Neural progenitor cell (in vitro differentiated cells): ENCODE data around the gene LARGE2. TPM values are rescaled to one million over a fixed set of nuclear protein-coding genes. Genes with fewer than 3 reads are reported as not detected.
A peak's percentile ranks its signal among the peaks of the same experiment; 100 is the strongest.

Source experiments
- DNase-seq: peaks from one replicate; pipeline ENCODE4 v3.0.0-alpha.2; 2016; ENCODE audit warnings: low spot score
- H2AFZ ChIP-seq: fragments of 200-600 bp; sonication (generic); replicated peaks from 2 replicates; pipeline ENCODE4 v1.6.1; 2016; ENCODE audit warnings: antibody characterized with exemption
- H3F3A ChIP-seq: fragments of 200-600 bp; sonication (generic); 2 replicates; pipeline ENCODE4 v1.6.1; 2016; ENCODE audit warnings: antibody characterized with exemption, low read depth
- H3K27ac ChIP-seq: fragments of 200-600 bp; sonication (generic); 2 replicates; pipeline ENCODE4 v1.5.1; 2016; ENCODE audit warnings: mild to moderate bottlenecking
- H3K27me3 ChIP-seq: fragments of 200-600 bp; sonication (generic); 2 replicates; pipeline ENCODE4 v1.6.1; 2016; ENCODE audit warnings: mild to moderate bottlenecking, moderate library complexity
- H3K36me3 ChIP-seq: fragments of 200-600 bp; sonication (generic); 2 replicates; pipeline ENCODE4 v1.5.1; 2016
- H3K4me1 ChIP-seq: fragments of 200-600 bp; sonication (generic); 2 replicates; pipeline ENCODE4 v1.6.1; 2016; ENCODE audit warnings: mixed run types
- H3K4me2 ChIP-seq: fragments of 200-600 bp; sonication (generic); 2 replicates; pipeline ENCODE4 v1.6.1; 2016
- H3K4me3 ChIP-seq: fragments of 200-600 bp; sonication (generic); 2 replicates; pipeline ENCODE4 v1.5.1; 2016
- H3K79me2 ChIP-seq: fragments of 200-600 bp; sonication (generic); 2 replicates; pipeline ENCODE4 v1.6.1; 2016; ENCODE audit warnings: low read depth
- H3K9ac ChIP-seq: fragments of 200-600 bp; sonication (generic); 2 replicates; pipeline ENCODE4 v1.6.1; 2016
- H3K9me3 ChIP-seq: fragments of 200-600 bp; sonication (generic); 2 replicates; pipeline ENCODE4 v1.5.1; 2016; ENCODE audit warnings: low read depth
- H4K20me1 ChIP-seq: fragments of 200-600 bp; sonication (generic); 2 replicates; pipeline ENCODE4 v1.6.1; 2016; ENCODE audit warnings: low read depth
- H3K27ac Mint-ChIP-seq: 3 replicates; pipeline ENCODE4 v1.8.0; 2021; ENCODE audit warnings: mixed read lengths
- H3K27me3 Mint-ChIP-seq: 2 replicates; pipeline ENCODE4 v1.8.0; 2022; ENCODE audit warnings: low read depth, mild to moderate bottlenecking, inconsistent platforms, moderate library complexity, mixed read lengths; ENCODE audit not compliant: insufficient read depth
- H3K36me3 Mint-ChIP-seq: 3 replicates; pipeline ENCODE4 v1.8.0; 2021; ENCODE audit warnings: mixed read lengths
- H3K4me1 Mint-ChIP-seq: 3 replicates; pipeline ENCODE4 v1.8.0; 2021; ENCODE audit warnings: mixed read lengths
- H3K4me3 Mint-ChIP-seq: 3 replicates; pipeline ENCODE4 v1.8.0; 2021; ENCODE audit warnings: mild to moderate bottlenecking, moderate library complexity, mixed read lengths
- H3K9me3 Mint-ChIP-seq: 3 replicates; pipeline ENCODE4 v1.8.0; 2020; ENCODE audit warnings: mixed read lengths
- EZH2 ChIP-seq: fragments of 200-600 bp; sonication (generic); IDR thresholded peaks from 2 replicates; pipeline ENCODE4 v1.6.1; 2017; ENCODE audit warnings: antibody characterized with exemption, mild to moderate bottlenecking, moderate library complexity
- EZH2phosphoT487 ChIP-seq: fragments of 200-600 bp; sonication (generic); IDR thresholded peaks from 2 replicates; pipeline ENCODE4 v1.6.1; 2017; ENCODE audit warnings: antibody characterized with exemption
- total RNA-seq: library from RNA; depleted of rRNA; stranded (reverse); fragments of >200 nt; gene quantifications from 2 replicates; pipeline ENCODE4 v1.2.3, GENCODE V29; 2015; ENCODE audit warnings: low replicate concordance
- TF ChIP-seq, protein P1 (sequence below): fragments of 200-600 bp; sonication (generic); IDR thresholded peaks from 2 replicates; pipeline ENCODE4 v1.5.1; 2017; ENCODE audit warnings: antibody characterized with exemption, mild to moderate bottlenecking

Gene LARGE2
- total RNA-seq, 1 donor from 2014 or later = 5.0 TPM

DNA sequence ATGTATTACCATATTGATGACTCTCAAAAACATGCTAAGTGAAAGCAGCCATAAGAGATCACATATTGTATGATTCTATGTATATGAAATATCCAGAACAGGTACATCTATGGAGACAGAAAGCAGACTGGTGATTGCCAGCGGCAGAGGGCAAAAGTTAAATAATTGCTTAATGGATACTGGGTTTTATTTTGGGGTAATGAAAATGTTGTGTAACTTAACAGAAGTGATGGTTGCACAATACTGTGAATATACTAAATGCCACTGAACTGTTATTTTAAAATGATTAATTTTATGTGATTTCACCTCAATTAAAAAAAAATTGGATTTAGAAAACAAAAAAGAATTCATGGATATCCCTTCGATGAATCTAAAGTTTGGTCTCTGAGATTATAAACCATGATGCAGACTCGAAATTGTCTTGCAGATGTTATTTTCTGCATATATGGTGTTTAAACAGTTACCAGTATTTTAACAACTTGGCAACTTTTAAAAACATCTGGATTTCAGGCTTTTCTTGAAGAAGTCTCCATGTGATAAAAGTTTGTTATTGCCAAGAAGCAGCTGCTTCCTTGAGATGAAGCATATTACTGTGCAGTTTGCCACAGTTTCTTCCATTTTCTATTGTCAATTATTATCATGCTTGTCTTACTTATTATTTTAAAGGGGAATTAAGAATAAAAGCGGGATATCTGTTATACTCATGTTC lies 38.1 kb downstream of the LARGE2 start:
- Histone ChIP-seq H3K27me3 (no peaks in the 10 kb centered on the region), H3K4me1 (no peaks in the 10 kb centered on the region), H3K9me3 (no peaks in the 10 kb centered on the region), H3K4me2 (no peak overlapping the region), H3F3A (no peaks in the 10 kb centered on the region), H3K4me3 (no peak overlapping the region), H3K27ac (no peak overlapping the region), H3K79me2 (no peaks in the 10 kb centered on the region), H2AFZ (no peak overlapping the region), H4K20me1 (no peaks in the 10 kb centered on the region), H3K9ac (no peak overlapping the region), H3K36me3 (peaks cover 15% of the 10 kb centered on the region)
- Mint-ChIP-seq H3K27ac (no peak overlapping the region), H3K27me3 (no peaks in the 10 kb centered on the region), H3K36me3 (peaks cover 29% of the 10 kb centered on the region), H3K4me3 (no peak overlapping the region), H3K4me1 (no peaks in the 10 kb centered on the region), H3K9me3 (no peaks in the 10 kb centered on the region)
- DNase-seq = no peak
- TF ChIP-seq EZH2phosphoT487 = no peak
- TF ChIP-seq, protein P1, sequence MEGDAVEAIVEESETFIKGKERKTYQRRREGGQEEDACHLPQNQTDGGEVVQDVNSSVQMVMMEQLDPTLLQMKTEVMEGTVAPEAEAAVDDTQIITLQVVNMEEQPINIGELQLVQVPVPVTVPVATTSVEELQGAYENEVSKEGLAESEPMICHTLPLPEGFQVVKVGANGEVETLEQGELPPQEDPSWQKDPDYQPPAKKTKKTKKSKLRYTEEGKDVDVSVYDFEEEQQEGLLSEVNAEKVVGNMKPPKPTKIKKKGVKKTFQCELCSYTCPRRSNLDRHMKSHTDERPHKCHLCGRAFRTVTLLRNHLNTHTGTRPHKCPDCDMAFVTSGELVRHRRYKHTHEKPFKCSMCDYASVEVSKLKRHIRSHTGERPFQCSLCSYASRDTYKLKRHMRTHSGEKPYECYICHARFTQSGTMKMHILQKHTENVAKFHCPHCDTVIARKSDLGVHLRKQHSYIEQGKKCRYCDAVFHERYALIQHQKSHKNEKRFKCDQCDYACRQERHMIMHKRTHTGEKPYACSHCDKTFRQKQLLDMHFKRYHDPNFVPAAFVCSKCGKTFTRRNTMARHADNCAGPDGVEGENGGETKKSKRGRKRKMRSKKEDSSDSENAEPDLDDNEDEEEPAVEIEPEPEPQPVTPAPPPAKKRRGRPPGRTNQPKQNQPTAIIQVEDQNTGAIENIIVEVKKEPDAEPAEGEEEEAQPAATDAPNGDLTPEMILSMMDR = no peak
- no peak for TF ChIP-seq EZH2

DNA sequence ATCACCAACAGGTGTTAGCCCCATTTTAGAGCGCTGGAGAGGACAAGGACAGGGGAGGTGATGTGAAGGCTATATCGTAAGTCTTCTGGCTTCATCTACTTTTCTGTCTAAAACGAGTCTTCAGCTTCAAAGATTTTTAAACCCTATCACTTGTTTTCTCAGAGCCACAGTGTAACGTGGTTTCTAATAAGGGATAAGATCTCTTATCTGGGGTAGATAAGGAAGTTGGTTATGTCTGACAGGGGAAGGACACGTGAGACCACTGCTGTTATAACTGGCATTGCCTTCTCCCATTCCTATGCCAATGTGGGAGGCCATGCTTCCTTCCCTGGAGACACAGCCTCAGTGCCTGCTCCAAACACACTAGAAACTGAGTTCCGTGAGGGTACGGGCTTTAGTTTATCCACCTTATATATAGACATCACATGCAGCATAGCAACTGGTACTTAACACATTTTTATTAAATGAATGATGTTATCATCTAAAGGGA lies 39.3 kb downstream of the LARGE2 start:
- no peak for TF ChIP-seq EZH2
- TF ChIP-seq, protein P1 = no peak
- no peak for TF ChIP-seq EZH2phosphoT487
- no peaks in the 10 kb centered on the region for H3K9me3 Mint-ChIP-seq
- Histone ChIP-seq H2AFZ (no peak overlapping the region), H3F3A (peaks cover 8% of the 10 kb centered on the region), H3K27me3 (no peaks in the 10 kb centered on the region), H3K9ac (no peak overlapping the region), H4K20me1 (no peaks in the 10 kb centered on the region), H3K4me3 (no peak overlapping the region), H3K36me3 (peaks cover 15% of the 10 kb centered on the region), H3K4me2 (no peak overlapping the region), H3K79me2 (no peaks in the 10 kb centered on the region), H3K4me1 (no peaks in the 10 kb centered on the region), H3K27ac (no peak overlapping the region), H3K9me3 (no peaks in the 10 kb centered on the region)
- H3K4me3 Mint-ChIP-seq = no peak overlapping the region
- H3K36me3 Mint-ChIP-seq = peaks cover 25% of the 10 kb centered on the region
- no peaks in the 10 kb centered on the region for H3K27me3 Mint-ChIP-seq
- no peak overlapping the region for H3K27ac Mint-ChIP-seq
- no peaks in the 10 kb centered on the region for H3K4me1 Mint-ChIP-seq
- DNase-seq = no peak

DNA sequence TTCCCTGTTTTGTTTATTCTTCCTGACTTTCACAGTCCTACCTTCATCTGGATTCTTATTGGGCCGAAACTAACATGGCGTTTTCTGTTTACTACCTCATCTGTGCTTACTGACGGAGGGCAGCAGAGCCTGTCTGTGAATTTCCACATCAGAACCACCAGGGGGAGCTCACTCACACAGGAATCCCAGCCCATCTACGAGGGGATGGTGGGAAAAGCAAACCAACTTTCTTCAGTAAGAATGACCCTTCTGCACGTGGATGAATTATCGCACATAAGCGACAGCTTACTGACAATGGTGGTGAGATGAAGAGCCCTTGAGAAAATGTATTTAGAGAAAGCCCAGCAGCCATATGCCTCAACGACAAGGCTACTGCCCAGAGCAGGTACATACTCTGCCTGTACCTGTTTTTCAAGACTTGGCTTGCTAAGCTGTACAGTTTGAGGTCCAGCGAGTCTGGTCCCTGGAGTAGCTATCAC lies 42.5 kb downstream of the LARGE2 start:
- no peak overlapping the region for H3K4me3 ChIP-seq
- no peak overlapping the region for H3K27ac ChIP-seq
- no peaks in the 10 kb centered on the region for H3K4me1 ChIP-seq
- no peak overlapping the region for H3K9ac ChIP-seq
- Mint-ChIP-seq H3K9me3 (no peaks in the 10 kb centered on the region), H3K4me1 (no peaks in the 10 kb centered on the region), H3K4me3 (no peak overlapping the region), H3K27me3 (no peaks in the 10 kb centered on the region), H3K36me3 (peaks cover 28% of the 10 kb centered on the region), H3K27ac (no peak overlapping the region)
- no peaks in the 10 kb centered on the region for H3K79me2 ChIP-seq
- H3K27me3 ChIP-seq = no peaks in the 10 kb centered on the region
- no peak overlapping the region for H2AFZ ChIP-seq
- TF ChIP-seq, protein P1 = peak; percentile 97
- TF ChIP-seq EZH2phosphoT487 (no peak), EZH2 (no peak)
- H3F3A ChIP-seq = peaks cover 8% of the 10 kb centered on the region
- no peak overlapping the region for H3K4me2 ChIP-seq
- peak; percentile 76 for DNase-seq
- peaks cover 12% of the 10 kb centered on the region for H3K36me3 ChIP-seq
- no peaks in the 10 kb centered on the region for H4K20me1 ChIP-seq
- no peaks in the 10 kb centered on the region for H3K9me3 ChIP-seq
